DLD1 (cell line): Measurements from ENCODE around the gene SRF.
"Not testable (repeated sequence)": the region's sequence is repeated elsewhere in the genome, so short reads cannot be mapped to it uniquely, and the experiment has no call there.

Experiments used
- in situ Hi-C: cut with HindIII; loops from 2 replicates; pipeline ENCODE4 v1.10.0; 2017; ENCODE audit warnings: low sequenced_read_pairs

Gene SRF

DNA sequence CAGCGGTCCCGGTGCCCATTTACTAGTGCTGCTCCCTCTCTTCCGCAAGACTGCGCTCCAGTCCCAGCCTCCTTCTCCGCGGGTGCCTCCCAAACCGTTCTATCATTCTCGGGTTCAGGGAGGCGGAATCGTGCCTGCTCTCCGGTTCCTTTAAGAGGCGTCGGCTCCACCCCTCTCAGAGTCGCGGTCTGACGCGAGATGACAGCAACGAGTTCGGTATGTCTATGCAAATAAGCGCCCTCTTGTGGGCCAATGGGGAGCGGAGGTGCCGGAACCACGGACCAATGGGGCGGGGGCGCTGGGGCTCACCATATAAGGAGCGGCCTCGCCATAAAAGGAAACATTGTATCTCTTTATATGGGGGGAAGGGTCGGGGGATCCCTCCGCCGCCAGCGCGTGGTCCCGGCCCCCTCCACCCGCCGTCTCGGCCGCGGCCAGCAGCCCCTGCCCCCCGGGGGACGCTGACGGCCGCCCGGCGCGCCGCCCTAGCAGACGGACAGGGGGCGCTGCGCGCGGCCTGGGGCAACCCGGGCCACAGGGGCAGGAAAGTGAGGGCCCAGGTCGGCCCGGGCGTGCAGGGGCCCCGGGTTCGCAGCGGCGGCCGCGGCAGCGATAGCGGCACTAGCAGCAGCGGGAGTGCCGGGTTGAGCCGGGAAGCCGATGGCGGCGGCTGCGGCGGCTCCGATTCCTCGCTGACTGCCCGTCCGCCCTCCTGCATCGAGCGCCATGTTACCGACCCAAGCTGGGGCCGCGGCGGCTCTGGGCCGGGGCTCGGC is at the start of gene SRF:
SRF (plus strand) TSS at position 339 of the 776 bp plus-strand sequence; CDS start at position 727, 388 bp downstream.
- in situ Hi-C loops: no loop called here

DNA sequence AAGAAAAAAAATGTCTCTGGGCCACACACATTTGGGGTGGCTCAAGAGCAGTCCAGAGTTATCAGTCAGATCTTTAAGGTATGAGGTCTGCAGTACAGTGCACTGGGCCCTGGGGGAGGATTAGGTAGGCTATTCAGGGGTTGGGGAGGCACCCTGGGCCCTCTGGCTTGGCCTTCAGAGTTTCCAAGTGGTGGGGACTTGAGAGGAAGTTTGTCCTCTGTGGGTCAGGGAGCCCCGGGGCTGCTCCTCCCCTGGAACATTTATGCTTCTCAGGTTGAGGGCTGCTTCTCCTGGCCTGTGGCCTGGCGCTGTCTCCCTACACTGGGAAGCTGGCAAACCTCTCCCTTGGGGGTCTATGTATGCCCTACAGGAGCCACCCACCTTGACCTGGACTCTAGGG is 48.9 kb upstream of the SRF start:
- in situ Hi-C loops: no loop called here

DNA sequence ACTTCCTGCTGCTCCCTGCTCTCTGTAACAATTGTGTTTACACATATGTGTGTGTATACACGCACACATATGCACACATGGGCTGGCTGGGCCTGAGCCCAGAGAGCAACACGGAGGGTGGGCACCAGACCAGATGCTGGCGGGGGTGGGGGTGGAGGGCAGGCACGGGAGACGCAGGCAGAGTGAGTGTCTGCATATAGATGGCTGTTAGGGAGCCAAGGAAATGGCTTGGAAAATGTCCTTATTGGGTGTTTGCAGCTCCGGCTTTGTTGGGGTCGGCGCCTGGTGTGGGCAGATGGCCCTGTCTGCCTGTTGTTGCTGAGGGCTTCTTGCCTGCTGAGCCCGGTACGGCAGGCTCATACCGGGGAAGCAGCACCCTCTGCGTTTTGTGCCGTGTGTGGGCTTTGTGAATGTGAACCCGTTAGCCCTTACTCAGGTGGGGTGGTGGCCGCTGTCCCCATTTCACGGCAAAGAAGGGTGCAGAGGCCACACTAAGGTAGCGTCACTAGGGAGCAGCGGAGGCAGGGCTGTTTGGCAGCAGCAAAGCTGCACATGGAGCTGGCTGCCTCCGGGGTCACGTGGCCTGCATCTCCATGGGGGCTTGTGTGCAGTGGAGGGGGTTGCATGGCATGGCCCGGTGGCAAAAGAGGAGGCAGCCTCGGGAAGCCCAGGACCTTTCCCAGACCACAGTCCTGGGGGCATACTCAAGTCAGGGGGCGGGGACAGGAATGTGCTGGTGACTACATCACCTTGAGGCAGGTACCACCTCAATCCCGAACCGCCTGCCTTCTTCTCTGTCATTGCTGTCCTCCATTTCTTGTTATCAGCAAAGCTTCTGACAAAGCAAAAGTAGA is 47.4 kb upstream of the SRF start:
- in situ Hi-C loops: no loop called here

DNA sequence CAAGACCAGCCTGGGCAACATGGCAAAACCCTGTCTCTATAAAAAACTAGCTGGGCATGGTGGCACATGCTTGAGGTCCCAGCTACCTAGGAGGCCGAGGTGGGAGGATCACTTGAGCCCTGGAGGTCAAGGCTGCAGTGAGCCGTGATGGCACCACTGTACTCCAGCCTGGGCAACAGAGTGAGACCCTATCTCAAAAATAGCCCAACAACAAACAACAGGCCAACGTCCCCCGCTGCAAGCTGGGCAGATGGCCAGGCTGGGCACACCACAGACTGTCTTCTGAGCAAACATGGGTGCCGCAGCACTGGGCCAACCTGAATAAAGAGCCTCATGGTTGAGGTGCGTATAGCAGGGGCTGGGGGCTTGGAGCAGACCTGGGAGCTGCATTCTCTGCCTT is 46.6 kb upstream of the SRF start:
- in situ Hi-C loops: no loop called here

DNA sequence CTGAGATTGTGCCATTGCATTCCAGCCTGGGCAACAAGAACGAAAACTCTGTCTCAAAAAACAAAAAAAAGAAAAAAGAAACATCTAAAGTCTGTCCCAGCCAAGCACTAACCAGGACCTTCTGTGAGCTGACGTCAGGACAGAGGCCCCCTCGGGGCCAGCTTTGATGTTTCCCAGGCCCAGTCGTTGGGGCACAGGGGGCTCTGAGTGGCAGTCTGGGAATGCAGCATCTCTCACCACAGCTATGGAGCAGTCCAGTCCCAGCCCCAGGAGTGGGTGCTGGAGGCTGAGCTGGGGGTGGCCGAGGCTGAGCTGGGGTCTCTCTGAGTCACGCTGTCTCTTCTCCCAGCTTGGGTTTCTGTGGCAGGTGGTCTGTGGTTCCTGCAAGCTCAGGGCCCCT is 46.0 kb upstream of the SRF start:
- in situ Hi-C loops: no loop called here

DNA sequence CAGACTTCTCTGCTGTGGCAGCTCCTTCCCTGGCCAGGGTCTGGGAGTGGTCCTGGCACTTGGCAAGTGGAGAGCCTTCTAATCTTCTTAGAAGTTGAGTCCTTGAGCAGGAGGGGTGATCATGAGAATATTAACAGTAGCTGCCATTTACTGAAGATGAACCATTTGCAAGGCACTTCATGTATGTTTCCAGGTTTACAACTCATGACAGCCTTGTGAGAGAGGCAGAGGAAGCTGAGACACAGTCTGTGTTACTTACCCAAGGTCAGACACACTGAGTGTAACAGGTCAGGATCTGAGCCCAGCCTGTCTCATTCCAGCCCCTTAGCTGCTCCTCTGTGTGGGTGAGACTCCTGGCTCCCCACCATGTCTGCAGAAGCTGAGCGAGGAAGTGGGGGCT is 45.5 kb upstream of the SRF start:
- in situ Hi-C loops: no loop called here

DNA sequence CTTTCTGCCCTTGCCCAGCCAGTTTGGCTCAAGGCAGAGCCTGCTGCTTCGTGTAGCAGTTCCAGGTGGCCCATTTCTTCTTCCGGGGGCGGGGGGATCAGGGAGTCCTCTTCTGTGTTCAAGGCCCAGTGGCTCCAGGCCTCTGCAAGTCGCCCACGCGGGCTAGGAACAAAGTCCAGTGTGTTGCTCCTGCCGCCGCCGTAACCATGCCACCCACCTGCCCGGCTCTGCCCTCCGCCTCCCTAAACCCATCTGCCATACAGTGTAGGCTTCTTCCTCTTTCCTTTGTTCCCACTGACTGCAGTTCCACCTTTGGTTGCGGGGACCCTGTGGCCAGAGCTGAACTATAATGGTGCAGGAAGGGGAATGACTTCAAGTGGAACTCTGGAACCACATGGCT is 43.9 kb upstream of the SRF start:
- in situ Hi-C loops: no loop called here

DNA sequence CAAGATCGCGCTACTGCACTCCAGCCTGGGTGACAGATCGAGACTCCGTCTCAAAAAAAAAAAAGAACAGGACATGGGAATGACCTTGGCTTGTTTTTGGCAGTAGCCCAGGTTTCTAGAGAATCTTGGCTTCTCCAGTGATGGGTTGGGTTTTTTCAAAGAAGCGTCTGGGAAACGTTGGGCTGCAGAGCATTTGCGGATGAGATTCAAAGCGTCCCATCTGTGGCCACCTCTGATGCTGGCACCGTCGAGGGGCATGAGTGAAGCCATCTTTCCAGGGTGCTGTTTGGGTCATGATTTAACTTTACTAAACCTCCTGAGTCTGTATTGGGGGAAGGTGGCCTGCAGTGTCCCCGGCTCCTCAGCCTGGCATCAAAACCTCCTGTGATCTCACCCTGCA is 43.2 kb upstream of the SRF start:
- in situ Hi-C loops: no loop called here

DNA sequence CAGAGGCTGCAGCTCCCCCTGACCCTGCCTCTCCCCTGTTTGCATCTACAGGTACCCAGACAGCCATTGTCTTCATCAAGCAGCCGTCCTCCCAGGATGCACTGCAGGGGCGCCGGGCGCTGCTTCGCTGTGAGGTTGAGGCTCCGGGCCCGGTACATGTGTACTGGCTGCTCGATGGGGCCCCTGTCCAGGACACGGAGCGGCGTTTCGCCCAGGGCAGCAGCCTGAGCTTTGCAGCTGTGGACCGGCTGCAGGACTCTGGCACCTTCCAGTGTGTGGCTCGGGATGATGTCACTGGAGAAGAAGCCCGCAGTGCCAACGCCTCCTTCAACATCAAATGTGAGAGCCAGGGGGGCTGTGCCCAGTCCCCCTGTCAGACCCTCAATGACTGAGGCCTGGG is 42.1 kb upstream of the SRF start:
- in situ Hi-C loops: no loop called here

DNA sequence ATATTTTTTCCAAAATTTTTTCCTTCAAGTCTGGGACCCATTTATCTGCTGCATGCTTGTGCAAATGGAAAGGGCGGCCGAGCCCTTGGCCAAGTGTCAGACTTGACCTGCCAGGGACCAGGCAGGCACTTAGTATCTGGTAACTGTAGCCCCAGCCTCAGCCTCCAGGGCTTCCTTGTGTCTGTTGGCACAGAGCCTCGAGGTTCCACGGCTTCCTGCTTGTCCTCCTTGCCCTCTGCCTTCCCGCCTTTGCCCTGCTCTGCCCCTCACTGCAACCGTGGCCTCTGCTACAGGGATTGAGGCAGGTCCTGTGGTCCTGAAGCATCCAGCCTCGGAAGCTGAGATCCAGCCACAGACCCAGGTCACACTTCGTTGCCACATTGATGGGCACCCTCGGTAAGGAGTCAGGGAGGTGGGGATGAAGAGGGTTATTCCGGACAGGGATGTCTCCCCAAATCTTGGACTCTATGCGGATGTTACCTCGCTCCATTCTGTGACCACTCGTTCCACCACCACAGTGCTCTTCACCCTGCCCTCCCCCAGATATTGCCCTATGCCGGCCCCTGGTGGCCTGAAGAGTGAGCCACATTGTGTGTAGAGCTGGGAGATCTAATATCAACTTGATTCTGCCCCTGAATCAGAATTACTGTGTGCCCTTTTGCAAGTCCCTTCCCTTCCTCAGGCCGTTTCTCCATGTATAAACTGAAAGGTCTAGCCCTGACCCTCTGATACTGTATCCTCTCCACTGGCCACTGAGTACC is 41.5 kb upstream of the SRF start:
- in situ Hi-C loops: no loop called here

DNA sequence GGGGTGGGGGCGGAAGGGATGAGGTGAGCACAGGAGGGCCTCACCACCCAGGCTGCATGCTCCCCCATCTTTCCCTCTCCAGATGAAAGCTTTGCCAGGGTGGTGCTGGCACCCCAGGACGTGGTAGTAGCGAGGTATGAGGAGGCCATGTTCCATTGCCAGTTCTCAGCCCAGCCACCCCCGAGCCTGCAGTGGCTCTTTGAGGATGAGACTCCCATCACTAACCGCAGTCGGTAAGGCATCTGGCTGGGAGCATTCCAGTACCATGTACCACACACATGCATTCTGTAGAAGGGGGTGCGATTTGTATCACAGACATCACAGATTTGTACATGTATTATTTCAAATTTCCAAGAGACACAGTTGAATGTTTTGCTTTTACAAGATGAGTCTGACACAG is 40.6 kb upstream of the SRF start:
- in situ Hi-C loops: no loop called here

DNA sequence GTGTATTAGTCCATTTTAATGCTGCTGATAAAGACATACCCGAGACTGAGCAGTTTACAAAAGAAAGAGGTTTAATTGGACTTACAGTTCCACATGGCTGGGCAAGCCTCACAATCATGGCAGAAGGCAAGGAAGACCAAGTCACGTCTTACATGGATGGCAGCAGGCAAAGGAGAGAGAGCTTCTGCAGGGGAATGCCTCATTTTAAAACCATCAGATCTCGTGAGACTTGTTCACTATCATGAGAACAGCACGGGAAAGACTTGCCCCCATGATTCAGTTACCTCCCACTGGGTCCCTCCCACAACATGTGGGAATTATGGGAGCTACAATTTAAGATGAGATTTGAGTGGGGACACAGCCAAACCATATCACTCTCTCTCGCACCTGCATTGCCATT is 39.7 kb upstream of the SRF start:
- in situ Hi-C loops: not testable (repeated sequence)

DNA sequence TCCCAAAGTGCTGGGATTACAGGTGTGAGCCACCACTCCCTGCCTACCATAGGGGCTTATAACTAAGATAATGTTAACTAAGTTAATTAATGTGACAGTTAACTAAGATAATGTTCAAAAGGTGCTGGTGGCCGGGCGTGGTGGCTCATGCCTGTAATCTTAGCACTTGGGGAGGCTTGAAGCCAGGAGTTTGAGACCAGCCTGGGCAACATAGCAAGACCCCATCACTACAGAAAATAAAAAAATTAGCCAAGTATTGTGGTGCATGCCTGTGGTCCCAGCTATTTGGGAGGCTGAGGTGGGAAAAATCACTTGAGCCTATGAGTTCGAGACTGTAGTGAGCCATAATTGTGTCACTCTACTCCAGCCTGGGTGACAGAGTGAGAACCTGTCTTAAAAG is 32.8 kb upstream of the SRF start:
- in situ Hi-C loops: no loop called here

DNA sequence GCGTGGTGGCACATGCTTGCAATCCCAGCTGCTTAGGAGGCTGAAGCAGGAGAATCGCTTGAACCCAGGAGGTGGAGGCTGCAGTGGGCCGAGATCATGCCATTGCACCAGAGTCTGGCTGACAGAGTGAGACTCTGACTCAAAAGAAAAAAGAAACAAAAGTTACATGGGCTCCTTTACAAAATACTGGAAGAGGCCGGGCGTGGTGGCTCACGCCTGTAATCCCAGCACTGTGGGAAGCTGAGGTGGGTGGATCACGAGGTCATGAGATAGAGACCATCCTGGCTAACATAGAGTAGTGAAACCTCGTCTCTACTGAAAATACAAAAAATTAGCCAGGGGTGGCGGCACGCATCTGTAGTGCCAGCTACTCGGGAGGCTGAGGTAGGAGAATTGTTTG is 31.1 kb upstream of the SRF start:
- in situ Hi-C loops: not testable (repeated sequence)

DNA sequence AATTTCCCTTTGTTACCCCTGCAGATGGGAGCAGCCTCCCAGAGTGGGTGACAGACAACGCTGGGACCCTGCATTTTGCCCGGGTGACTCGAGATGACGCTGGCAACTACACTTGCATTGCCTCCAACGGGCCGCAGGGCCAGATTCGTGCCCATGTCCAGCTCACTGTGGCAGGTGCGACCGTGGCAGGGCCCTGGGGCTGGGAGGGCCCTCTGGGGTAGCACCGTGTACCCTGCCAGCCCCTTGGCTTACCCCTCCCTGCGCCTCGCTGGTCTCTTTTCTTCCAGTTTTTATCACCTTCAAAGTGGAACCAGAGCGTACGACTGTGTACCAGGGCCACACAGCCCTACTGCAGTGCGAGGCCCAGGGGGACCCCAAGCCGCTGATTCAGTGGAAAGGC is 29.4 kb upstream of the SRF start:
- in situ Hi-C loops: no loop called here

DNA sequence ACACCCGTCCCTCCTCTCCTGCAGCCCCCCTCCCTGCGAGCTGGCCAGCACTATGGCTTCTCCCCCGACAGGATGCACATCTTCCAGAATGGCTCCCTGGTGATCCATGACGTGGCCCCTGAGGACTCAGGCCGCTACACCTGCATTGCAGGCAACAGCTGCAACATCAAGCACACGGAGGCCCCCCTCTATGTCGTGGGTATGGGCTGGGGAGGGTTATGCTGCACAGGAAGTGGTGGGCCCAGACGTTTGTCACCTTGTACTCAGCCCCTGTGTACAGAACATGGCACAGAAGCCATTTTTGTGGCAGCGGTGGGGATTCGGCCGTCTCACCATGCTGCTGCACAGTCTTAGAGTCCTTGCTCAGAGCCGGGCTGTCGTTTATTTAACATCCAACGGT is 29.0 kb upstream of the SRF start:
- in situ Hi-C loops: no loop called here

DNA sequence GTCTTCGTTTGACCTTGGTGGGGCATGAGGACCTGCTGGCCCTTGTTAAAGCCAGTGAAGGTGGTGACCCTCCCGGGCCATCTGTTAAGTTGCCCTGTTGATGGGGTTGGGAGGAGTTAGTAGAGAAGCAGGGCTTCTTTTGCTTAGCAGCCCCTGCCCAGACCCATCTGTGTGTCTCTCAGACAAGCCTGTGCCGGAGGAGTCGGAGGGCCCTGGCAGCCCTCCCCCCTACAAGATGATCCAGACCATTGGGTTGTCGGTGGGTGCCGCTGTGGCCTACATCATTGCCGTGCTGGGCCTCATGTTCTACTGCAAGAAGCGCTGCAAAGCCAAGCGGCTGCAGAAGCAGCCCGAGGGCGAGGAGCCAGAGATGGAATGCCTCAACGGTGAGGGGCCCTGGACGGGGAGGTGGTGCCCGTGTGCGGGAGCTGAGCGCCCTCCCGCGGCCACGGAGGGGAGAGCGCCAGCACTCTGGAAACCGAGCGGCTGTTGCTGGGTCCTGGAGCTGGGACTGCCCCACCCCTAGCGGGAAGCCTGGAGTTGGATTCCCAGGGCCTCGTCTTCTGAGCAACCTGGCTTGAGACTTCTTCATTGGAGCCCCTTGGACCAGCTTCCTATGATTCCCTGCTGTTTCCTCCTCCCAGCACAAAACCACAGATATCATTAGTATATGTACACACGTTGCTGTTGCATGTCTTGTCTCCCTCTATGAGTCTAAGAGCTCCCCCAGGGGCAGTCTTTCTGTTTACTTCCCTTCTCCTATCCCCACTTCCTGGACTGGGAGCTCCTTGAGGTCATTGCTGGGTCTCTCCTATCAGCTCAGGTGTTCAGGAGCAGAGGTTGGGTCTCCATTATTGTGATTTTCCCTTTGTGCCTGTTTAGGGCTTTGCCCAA is 27.6 kb upstream of the SRF start:
- in situ Hi-C loops: no loop called here

DNA sequence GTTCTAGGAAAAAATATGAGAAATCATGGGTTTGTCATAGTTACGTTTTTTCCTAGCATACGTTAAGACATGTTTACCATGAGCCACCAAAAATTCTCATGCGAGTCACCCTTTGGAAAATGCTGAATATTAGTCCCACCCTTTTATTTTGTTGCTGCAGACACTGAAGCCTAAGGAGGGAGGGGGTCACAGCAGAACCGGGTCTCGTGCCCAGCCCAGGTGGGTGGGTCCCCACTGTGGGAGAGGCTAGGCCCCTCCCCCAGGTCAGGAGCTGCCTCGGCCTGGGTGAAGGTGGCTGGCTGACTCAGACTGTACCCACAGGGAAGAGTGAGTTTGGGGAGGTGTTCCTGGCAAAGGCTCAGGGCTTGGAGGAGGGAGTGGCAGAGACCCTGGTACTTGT is 26.2 kb upstream of the SRF start:
- in situ Hi-C loops: no loop called here

DNA sequence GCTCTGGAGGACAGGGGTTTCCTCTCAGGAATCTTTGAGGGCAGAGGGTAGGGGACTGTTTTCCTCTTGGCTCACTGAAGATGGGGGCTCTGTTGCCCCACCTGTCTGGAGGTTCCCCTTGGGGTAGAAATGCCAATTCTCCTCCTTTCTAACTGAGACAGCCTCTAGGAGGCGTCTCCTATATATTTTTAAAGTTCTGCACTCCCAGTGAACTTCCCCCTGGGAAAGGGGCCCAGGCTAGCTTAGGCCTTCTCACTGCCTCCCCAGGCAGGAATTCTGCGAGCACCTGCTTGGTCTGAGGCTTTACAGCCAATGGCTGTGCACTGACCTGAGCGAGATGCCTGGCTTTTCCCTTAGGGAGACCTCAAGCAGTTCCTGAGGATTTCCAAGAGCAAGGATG is 24.8 kb upstream of the SRF start:
- in situ Hi-C loops: no loop called here
